Left cardiac atrium (tissue), 4 donors: Measurements from ENCODE around the gene CCDC15. TPM values are rescaled to one million over a fixed set of nuclear protein-coding genes. Genes with fewer than 3 reads are reported as not detected.
"Not testable (repeated sequence)": the region's sequence is repeated elsewhere in the genome, so short reads cannot be mapped to it uniquely, and the experiment has no call there.

Source experiments
- ATAC-seq, 2 donors: fragments of 200-7000 bp; cut with Tn5 transposase; one replicate each; pipeline ENCODE4 v1.9.1; 2020; ENCODE audit warnings: mild to moderate bottlenecking in 2 of 2, moderate library complexity in 2 of 2
- DNase-seq: peaks from one replicate; pipeline ENCODE4 v3.0.0-alpha.2; 2020
- intact Hi-C, 2 donors: fragments of 100-400 bp; cut with DNase I; formaldehyde crosslinking; loops; one replicate each; pipeline versions ENCODE4 v1.14.1 to v1.15.1; 2022 to 2023
- total RNA-seq, 2 donors: library from RNA; stranded (reverse); fragmentation: NEBNext Ultra II Directional; extraction: Animal tissue kit (Norgen Biotek cat#: 25700); gene quantifications; one replicate each; pipeline ENCODE4 v1.2.1, GENCODE V29; 2021
- donor health status: DM: no; HTN: yes; CAD: no.
- donor health status: DM: no; HTN: yes; CAD: no; lungs with severe emphysema.
- donor health status: DM: yes; HTN: yes; CAD: no.
- donor health status: Dilated cardiomyopathy.

CCDC15 gene
- total RNA-seq, 2 donors from 2014 or later: 0.31 to 0.82 TPM

DNA sequence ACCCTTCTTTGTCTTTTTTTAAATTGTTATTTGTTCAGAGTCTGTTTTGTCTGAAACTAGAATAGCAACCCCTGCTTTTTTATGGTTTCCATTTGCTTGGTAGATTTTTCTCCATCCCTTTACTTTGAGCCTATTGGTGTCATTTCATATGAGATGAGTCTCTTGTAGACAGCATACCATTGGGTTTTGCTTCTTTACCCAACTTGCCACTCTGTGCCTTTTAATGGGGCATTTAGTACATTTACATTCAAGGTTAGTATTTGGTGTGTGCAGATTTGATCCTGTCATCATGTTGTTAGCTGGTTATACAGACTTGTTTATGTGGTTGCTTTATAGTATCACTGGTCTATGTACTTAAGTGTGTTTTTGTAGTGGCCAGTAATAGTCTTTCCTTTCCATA, 28.0 kb downstream of the CCDC15 start:
- no peak for ATAC-seq
- no peak for DNase-seq

DNA sequence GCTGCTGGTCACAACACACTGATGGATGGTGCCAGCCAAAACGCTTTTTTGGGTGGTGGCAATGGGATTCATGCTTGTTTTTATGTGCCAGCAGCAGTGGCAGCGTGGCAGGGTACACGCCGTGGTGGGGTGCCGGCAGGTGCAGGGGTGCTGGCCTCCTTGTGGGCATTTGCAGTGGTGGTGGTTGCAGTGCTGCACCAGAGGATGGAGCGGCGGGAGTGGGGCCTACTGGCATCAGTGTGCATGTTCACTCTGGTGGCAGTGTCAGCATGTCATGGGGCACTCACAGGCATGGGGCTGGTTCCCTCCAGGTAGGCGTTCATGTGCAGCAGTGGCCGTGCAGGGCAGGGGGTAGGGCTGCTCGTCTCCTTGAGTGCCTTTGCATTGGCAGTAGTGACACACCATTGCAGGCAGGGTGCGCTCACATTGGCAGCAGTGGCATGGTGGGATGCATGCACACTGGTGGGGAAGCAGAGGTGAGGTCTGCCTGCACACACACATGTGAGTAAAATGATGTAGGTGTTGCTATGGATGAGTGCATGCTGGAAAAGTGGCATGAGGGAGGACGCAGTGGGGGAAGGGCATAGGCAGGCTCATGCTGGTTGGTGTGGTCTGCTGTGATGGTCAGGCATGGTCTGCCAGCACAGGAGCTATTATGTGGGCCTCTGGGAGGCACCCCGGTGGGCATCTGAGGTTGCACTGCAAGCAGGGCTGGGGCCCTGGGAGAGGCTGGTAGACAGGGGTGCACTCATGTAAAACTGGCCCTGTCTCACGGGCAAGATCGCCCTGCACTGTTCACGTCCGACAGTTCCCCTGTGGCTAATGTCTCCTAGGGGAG, 29.9 kb downstream of the CCDC15 start:
- intact Hi-C loops: no loop called here
- no peak for ATAC-seq
- DNase-seq: no peak

More for the DNA sequence above, 28.0 kb downstream of the CCDC15 start:
- intact Hi-C loops: no loop called here

DNA sequence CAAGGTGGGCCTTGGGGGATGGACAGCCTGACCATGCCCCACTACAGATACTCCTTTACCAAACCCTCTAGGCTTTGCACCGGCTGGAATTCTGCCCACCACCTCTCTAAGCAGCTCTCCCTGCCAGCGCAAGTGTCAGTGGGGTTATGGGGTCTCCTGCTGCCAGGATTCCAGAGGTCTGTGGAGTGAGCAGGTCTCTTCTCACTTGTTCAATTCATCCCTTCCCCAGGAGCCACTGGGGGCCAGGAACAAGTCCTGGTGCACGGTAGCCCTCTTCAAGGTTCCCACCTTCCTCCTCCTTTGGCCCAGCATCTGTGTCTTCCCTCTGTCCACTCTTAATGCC, 30.5 kb downstream of the CCDC15 start:
- DNase-seq (no peak), ATAC-seq (no peak)
- intact Hi-C loops: no loop called here

DNA sequence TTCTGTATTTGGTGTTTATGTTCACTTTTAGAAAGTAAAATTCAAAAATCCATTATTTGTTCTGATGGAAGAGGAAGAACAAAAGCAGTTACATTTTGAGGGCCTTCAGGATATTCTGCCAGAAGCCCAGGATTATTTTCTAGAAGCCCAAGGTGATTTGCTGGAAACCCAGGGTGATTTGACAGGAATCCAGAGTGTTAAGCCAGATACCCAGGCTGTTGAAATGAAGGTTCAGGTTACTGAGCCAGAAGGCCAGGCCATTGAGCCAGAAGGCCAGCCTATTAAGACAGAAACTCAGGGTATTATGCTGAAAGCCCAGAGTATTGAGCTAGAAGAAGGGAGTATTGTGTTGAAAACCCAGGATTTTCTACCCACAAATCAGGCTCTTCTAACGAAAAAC, 33.1 kb downstream of the CCDC15 start:
- no peak for ATAC-seq
- intact Hi-C loops: no loop called here
- DNase-seq: no peak

DNA sequence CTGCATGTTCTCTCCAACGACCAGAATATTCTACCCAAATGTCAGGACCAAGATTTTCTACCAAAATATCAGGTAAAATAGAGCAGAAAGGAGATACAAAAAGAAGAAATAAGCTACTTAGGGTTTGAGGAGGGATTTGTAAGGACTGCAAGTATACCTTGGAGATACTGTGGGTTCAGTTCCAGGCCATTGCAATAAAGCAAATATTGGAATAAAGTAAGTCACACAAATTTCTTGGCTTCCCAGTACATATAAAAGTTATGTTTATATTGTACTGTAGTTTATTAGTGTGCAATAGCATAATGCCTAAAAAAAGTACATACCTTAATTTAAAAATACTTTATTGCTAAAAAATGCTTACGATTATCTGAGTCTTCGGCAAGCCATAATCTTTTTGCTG, 34.1 kb downstream of the CCDC15 start:
- DNase-seq: no peak
- no peak for ATAC-seq
- intact Hi-C loops: no loop called here

DNA sequence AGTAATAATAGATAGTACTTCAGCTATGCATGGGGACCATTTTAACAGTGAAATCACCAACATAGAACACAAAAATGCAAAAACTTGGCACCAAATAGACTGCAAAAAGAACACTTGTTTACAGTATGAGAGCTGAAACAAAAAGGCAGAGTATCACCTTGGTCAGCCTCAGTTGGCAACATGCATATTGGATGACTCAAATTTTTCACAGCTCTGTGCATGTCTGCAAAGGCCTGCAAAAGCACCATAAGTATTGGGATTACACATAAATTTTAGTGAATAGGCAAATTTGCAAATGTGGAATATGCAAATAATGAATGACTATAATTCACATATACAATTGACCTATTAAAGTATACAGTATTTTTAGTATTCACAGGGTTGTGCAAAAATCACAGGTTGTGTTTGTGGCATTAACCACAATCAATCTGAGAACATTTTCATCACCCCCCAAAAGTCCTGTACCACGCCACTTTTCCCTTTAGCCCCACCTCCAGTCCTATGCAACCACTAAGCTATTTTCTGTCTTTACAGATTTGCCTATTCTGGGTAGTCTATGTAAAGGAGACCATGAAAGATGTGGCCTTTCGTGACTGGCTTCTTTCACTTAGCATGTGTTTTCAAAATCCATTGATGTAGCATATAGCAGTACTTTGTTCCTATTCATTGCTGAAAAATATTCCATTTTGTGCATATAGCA, 47.2 kb downstream of the CCDC15 start:
- DNase-seq: no peak
- intact Hi-C loops: no loop called here
- no peak for ATAC-seq

DNA sequence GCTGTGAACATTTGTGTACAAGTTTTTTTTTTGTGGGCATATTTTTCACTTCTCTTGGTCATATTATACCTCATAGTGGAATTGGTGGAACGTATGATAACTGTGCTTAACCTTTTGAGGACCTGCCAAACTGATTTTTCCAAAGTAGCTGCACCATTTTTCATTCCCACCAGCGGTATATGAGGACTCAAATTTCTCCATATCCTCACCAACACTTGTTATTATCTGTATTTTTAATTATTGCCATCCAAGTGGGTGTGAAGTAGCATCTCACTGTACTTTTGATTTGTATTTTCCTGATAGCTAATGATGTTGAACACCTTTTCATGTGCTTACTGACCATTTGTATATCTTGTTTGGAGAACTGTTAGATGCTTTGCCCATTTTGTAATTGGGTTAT, 47.8 kb downstream of the CCDC15 start:
- no peak for ATAC-seq
- intact Hi-C loops: no loop called here
- DNase-seq: no peak

DNA sequence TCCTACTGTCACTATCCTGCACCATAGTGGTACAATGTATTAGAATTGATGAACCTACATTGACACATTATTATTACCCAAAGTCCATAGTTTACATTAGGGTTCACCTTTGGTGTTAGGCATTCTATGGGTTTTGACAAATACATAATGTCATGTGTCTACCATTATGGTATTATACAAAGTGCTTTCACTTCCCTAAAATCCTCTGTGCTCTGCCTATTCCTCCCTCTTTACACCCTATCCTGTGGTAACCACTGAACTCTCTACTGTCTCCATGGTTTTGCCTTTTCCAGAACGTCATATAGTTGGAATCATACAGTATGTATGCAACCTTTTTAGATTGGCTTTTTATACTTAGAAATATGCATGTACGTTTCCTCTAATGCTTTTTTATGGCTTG, 51.5 kb downstream of the CCDC15 start:
- intact Hi-C loops: no loop called here
- no peak for DNase-seq
- no peak for ATAC-seq

DNA sequence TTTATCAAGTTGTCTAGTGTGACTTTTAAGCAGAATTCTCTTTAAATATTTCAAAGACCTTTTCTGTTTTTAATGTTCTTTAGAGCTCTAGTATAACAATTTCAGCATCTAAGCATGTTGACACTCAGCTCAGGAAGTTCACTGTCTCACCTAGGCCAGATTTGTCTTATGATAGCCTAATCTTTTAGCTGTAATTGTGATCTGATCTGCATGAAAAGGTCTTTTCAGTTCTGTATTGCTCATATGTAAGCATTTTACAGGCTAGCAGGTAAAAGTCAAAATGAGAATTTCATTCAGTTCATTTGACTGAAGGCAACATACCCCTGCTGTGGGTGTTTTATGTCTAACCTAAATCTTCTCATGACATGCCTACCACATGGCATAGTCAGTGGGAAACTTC, 62.4 kb downstream of the CCDC15 start:
- no peak for ATAC-seq
- DNase-seq: no peak
- intact Hi-C loops: no loop called here

DNA sequence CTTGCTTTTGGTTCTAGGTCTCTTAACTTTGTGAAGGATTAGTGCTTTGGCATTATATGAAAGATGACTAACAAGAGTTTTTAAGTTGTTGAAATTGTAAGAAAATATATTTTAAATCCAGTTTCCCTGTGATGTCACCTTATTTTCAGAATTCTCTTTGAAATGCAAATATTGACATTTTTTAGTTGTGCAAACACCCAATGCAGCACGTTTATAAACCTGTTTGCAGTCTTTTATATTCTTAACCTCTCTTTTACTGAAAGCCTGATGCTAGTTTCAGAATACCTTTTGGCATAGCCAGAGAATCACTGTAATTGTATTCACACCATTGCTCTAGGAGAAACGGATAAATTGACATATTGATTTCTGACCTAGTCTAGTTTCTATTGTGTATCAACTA, 66.3 kb downstream of the CCDC15 start:
- intact Hi-C loops: no loop called here
- DNase-seq (no peak), ATAC-seq (no peak)

DNA sequence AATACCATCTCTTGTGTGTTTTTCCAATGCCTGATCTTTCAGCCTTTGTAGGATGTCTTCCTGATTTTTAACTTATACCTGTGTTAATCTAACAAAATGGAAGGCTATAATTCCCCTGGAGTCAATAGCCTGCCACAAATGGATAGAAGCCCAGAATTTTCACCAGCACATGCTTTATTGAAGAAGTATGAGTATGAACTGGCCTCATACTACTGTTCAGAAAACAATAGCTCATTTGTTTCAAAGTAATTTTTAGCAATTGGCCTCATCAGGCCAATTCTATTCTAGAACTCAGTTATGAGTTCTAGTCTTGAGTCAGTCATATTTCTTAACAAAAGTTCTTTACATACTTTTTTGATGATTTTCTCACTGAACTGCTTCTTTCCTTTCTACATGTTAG, 68.5 kb downstream of the CCDC15 start:
- no peak for ATAC-seq
- DNase-seq: no peak
- intact Hi-C loops: no loop called here

DNA sequence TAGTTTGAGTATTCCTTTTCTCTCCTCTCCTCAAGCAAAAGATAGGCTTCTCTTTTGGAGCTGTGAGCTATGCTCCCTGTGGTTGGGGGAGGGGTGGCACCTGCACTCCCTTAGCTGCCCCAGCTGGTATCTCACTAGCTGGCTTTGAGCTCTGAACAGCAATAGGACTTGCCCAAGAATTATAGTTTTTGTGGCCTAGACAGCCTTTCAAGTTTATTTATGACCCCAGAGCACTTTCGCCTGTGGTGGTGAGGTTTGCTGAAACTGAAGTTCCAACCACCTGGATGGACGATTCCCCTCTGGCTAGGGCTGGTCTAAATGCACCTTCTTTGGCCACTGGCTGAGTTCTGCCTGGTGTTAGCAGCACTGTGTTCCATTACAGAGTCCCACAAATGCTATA, 72.0 kb downstream of the CCDC15 start:
- intact Hi-C loops: no loop called here
- no peak for ATAC-seq
- no peak for DNase-seq

DNA sequence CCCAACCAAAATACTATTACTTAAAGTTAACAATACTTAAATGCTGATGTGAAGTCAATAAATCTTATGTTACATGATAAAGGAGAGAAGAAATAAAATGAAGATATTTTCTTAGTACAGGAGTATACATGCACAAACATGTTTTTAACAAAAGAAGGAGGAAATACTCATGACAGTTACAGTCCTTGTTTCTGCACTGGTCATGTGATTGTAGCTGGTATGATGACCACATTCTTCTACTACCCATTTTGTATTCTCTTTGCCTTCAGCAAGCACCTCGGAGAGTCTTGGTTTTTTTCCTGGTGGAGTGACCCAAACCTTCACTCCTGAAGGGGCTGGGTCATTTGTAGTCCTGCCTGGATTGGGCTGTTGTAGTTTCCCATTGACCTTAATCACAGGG, 75.4 kb downstream of the CCDC15 start:
- intact Hi-C loops, DNase-seq, ATAC-seq: not testable (repeated sequence)

DNA sequence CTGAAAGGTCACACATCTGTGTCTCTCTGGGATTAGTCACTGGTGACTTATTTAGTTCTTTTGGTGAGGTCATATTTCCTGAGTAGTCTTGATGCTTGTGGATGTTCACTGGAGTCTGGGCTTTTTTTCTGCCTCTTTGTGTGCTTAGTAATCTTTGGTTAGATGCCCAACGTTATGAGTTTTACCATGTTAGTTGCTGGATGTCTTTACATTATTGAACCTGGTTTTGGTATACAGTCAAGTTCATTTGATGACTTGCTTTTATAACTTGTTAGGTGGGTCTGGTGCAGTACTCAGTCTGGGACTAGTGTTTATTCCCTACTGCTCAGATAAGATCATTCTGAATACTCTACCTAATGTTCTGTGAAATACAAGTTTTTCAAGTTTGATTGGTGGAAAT, 82.9 kb downstream of the CCDC15 start:
- no peak for DNase-seq
- intact Hi-C loops: no loop called here
- no peak for ATAC-seq

DNA sequence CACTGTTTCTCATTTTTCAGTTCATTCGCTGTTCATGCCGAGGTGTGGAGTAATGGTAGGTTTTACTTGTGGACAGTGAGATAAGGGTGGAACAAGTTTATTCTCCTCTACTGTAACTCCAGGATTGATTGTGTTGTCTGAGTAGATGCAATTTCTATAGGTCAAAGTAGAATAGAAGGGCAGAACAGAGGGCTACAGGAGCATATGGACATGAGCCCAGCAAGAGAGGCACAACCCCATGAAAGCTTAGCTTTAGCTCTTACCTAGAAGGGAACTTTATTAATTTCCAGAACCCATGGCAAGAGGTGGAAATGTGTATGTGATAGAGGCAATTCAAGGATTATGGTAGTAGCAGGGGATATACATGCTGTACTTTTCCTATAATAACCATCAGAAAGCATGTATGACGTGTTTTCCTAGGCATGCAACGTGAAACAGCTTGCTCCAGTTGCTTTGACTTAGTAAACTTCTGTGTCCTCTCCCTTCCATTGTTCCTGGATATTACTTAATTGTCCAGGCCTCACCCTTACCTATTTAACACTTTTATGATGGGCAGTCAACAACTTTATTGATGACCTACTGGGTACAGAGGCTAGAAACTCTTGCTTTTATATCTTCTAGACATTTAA, 95.3 kb downstream of the CCDC15 start:
- ATAC-seq (no peak), DNase-seq (no peak)
- intact Hi-C loops: no loop called here

DNA sequence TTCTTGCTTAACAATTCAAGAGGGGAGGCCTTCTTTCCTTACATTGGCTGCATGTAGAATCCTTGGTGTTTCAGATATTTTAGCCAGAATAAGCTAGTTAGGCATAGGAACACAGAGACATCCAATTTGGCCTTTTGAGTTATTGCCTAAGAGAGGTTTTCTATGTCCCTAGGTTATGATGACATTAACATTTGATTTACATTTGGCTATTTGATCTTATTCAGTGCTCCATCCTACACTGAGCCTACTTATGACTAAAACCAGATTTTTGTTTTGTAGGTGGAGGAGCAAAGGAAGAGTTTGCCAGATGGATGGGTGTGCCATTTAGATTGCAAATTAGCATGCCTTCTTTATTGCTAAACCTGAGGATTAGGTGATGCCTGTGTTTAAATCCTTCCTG, 98.0 kb downstream of the CCDC15 start:
- intact Hi-C loops: no loop called here
- ATAC-seq: no peak
- no peak for DNase-seq

DNA sequence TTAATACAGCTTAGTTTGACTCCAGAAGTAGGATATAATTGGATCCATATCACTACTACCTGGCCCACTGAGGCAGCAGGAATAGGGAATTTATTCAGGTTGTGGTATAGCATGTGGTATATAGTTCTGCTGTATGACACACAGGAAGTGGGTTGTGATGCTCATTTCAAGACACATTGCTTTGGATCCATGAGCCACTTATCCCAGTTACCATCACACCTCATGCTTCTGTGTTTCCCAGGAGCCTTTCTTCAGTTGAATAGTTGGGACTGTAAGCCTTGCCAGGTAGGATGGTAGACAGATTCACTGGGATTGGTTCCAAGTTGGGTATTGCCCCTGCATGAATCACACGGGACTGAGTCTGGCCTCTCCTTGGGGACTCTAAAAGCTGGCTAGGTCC, 99.2 kb downstream of the CCDC15 start:
- DNase-seq: no peak
- no peak for ATAC-seq
- intact Hi-C loops: no loop called here

DNA sequence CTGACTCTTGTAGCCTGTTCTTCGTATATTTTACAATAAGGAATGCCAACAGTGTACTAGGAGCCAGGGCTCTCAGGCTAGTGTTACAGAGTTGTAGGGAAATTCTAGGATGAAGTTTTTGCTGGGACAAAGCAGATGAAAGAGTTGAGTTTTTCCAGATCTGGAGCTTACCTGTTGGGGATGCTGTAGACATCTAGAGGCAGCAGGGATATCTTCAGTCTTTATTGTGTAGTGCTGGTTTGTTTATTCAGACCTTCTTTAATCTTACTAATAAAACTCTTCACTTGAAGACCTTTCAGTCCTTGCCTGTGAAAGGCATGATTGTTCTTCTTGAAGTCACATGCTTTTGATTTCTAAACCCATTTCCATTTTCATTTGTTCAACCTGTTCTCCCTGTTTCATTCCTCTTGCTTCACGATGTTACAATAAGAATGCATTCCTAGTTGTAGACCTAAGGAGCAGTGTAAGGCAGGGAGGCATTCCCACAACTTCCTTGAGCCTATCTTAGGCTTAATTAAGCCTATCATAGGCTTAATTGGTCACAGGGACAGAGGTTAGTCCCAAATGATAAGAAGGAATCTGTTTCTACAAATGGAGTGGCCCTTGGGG, 101.2 kb downstream of the CCDC15 start:
- DNase-seq (no peak), ATAC-seq (no peak)
- intact Hi-C loops: no loop called here

DNA sequence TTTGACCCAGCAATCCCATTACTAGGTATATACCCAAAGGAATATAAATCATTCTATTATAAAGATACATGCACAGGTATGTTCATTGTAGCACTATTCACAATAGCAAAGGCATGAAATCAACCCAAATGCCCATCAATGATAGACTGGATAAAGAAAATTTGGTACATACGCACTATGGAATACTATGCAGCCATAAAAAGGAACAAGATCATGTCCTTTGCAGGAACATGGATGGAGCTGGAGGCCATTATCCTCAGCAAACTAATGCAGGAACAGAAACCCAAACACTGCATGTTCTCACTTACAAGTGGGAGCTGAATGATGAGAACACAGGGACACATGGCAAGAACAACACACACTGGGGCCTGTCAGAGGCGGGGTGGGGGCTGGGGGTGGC, 102.1 kb downstream of the CCDC15 start:
- intact Hi-C loops, DNase-seq, ATAC-seq: not testable (repeated sequence)
